WTC11 (cell line): Measurements from ENCODE around the gene ZFP91. TPM values are rescaled to one million over a fixed set of nuclear protein-coding genes. Genes with fewer than 3 reads are reported as not detected.

Source experiments
- ATAC-seq: fragments of 200-7000 bp; cut with Tn5 transposase; 2 replicates; pipeline ENCODE4 v1.10.0; 2021; ENCODE audit warnings: mild to moderate bottlenecking, moderate library complexity
- CTCF ChIA-PET: fragments of 300-600 bp; sonication (Branson Sonifier 250); formaldehyde crosslinking; loops from one replicate; lab custom pipeline; 2021; ENCODE audit warnings: antibody characterized with exemption; lab: Charles Lee
- POLR2A ChIA-PET: fragments of 350-600 bp; sonication (Branson Sonifier 250); formaldehyde crosslinking; loops from one replicate; lab custom pipeline; 2021; ENCODE audit warnings: antibody characterized with exemption; lab: Charles Lee
- DNase-seq: peaks from one replicate; pipeline ENCODE4 v3.0.0; 2021; ENCODE audit warnings: low spot score
- H3K27ac Mint-ChIP-seq: 2 replicates; pipeline ENCODE4 v1.8.0; 2021; ENCODE audit warnings: mixed read lengths
- H3K27me3 Mint-ChIP-seq: 2 replicates; pipeline ENCODE4 v1.8.0; 2021; ENCODE audit warnings: low read depth, mild to moderate bottlenecking, moderate library complexity, mixed read lengths
- H3K36me3 Mint-ChIP-seq: 2 replicates; pipeline ENCODE4 v1.8.0; 2021; ENCODE audit warnings: mixed read lengths
- H3K4me1 Mint-ChIP-seq: 2 replicates; pipeline ENCODE4 v1.8.0; 2022; ENCODE audit warnings: mixed read lengths
- H3K4me3 Mint-ChIP-seq: 2 replicates; pipeline ENCODE4 v1.8.0; 2021; ENCODE audit warnings: mild to moderate bottlenecking, moderate library complexity, mixed read lengths
- H3K9me3 Mint-ChIP-seq: 2 replicates; pipeline ENCODE4 v1.8.0; 2021; ENCODE audit warnings: mixed read lengths
- AFF4 ChIP-seq: sonication (generic); formaldehyde crosslinking; IDR thresholded peaks from 2 replicates; pipeline ENCODE4 v1.8.1; 2023; ENCODE audit warnings: mild to moderate bottlenecking, missing genetic modification reagents, borderline replicate concordance
- ARID4B ChIP-seq: sonication (generic); formaldehyde crosslinking; IDR thresholded peaks from 2 replicates; pipeline ENCODE4 v1.8.0; 2023; ENCODE audit warnings: missing genetic modification reagents, mild to moderate bottlenecking, borderline replicate concordance
- ATF2 ChIP-seq: sonication (generic); formaldehyde crosslinking; IDR thresholded peaks from 2 replicates; pipeline ENCODE4 v1.8.1; 2022; ENCODE audit warnings: low read depth, missing genetic modification reagents, borderline replicate concordance
- CREB1 ChIP-seq: sonication (generic); formaldehyde crosslinking; IDR thresholded peaks from 2 replicates; pipeline ENCODE4 v1.8.0; 2023; ENCODE audit warnings: mild to moderate bottlenecking, missing genetic modification reagents
- E2F4 ChIP-seq: sonication (generic); formaldehyde crosslinking; IDR thresholded peaks from 2 replicates; pipeline ENCODE4 v1.8.1; 2022; ENCODE audit warnings: low read depth, mild to moderate bottlenecking, moderate library complexity, missing genetic modification reagents, borderline replicate concordance
- E2F5 ChIP-seq: sonication (generic); formaldehyde crosslinking; IDR thresholded peaks from 2 replicates; pipeline ENCODE4 v1.8.1; 2022; ENCODE audit warnings: mild to moderate bottlenecking, moderate library complexity, missing genetic modification reagents
- ESRRA ChIP-seq: sonication (generic); formaldehyde crosslinking; IDR thresholded peaks from 2 replicates; pipeline ENCODE4 v1.8.1; 2022; ENCODE audit warnings: mild to moderate bottlenecking, missing genetic modification reagents, borderline replicate concordance
- FOXJ3 ChIP-seq: sonication (generic); formaldehyde crosslinking; IDR thresholded peaks from 2 replicates; pipeline ENCODE4 v1.9.0; 2021; ENCODE audit warnings: missing genetic modification reagents, mild to moderate bottlenecking, borderline replicate concordance
- HMGA2 ChIP-seq: fragments of 250-450 bp; sonication (Bioruptor Pico); IDR thresholded peaks from 2 replicates; pipeline ENCODE4 v1.4.0; 2021; ENCODE audit warnings: mild to moderate bottlenecking, moderate library complexity
- MYBL2 ChIP-seq: sonication (generic); formaldehyde crosslinking; IDR thresholded peaks from 2 replicates; pipeline ENCODE4 v1.8.1; 2023; ENCODE audit warnings: mild to moderate bottlenecking, moderate library complexity, missing genetic modification reagents
- NR3C1 ChIP-seq: sonication (generic); formaldehyde crosslinking; conservative IDR thresholded peaks from 2 replicates; pipeline ENCODE4 v1.8.1; 2023; ENCODE audit warnings: low read depth, mild to moderate bottlenecking, missing genetic modification reagents
- SOX15 ChIP-seq: fragments of 250-450 bp; sonication (Bioruptor Pico); IDR thresholded peaks from 2 replicates; pipeline ENCODE4 v1.9.0; 2021; ENCODE audit warnings: mild to moderate bottlenecking
- TP53 ChIP-seq: sonication (generic); formaldehyde crosslinking; IDR thresholded peaks from 2 replicates; pipeline ENCODE4 v1.8.1; 2023; ENCODE audit warnings: mild to moderate bottlenecking, missing genetic modification reagents
- ZMAT4 ChIP-seq: fragments of 250-450 bp; sonication (Bioruptor Pico); IDR thresholded peaks from 2 replicates; pipeline ENCODE4 v1.9.0; 2021; ENCODE audit warnings: mild to moderate bottlenecking
- ZNF138 ChIP-seq: sonication (generic); formaldehyde crosslinking; conservative IDR thresholded peaks from 2 replicates; pipeline ENCODE4 v1.8.1; 2022; ENCODE audit warnings: mild to moderate bottlenecking, moderate library complexity, missing genetic modification reagents
- ZNF423 ChIP-seq: fragments of 250-450 bp; sonication (Bioruptor Pico); IDR thresholded peaks from 2 replicates; pipeline ENCODE4 v2.1.2; 2022; ENCODE audit warnings: mild to moderate bottlenecking, moderate library complexity
- ZNF425 ChIP-seq: fragments of 250-450 bp; sonication (Bioruptor Pico); conservative IDR thresholded peaks from 2 replicates; pipeline ENCODE4 v1.9.0; 2021; ENCODE audit warnings: mild to moderate bottlenecking
- total RNA-seq: library from RNA; stranded (reverse); gene quantifications from 3 replicates; pipeline ENCODE4 v1.2.3, GENCODE V29; 2021

Gene ZFP91
- total RNA-seq, 1 experiment from 2014 or later, result 28.1 TPM

- Mint-ChIP-seq H3K27ac (no peak overlapping the region), H3K36me3 (peaks cover 10% of the 10 kb centered on the region), H3K9me3 (no peaks in the 10 kb centered on the region), H3K27me3 (no peaks in the 10 kb centered on the region), H3K4me1 (peaks cover 22% of the 10 kb centered on the region), H3K4me3 (no peak overlapping the region)
- ChIA-PET POLR2A (interaction anchor here (0.6 kb wide), 1 partner anchor 883 kb away, joined by 5 read pairs; the partner anchor contains the start of genes MED19 and TMX2), CTCF (no interaction called here)
- no peak for TF ChIP-seq MYBL2 (CRISPR knock-in tag)
- no peak for TF ChIP-seq ESRRA
- TF ChIP-seq SOX15, result no peak
- no peak for TF ChIP-seq HMGA2 (CRISPR knock-in tag)
- TF ChIP-seq TP53, result no peak
- TF ChIP-seq NR3C1 (CRISPR knock-in tag), result no peak
- no peak for TF ChIP-seq ZNF425
- TF ChIP-seq FOXJ3 (CRISPR knock-in tag), result no peak
- no peak for TF ChIP-seq ZNF423 (CRISPR knock-in tag)
- TF ChIP-seq ZNF138 (CRISPR knock-in tag), result no peak
- no peak for TF ChIP-seq ATF2 (CRISPR knock-in tag)
- TF ChIP-seq E2F4 (CRISPR knock-in tag), result no peak
- no peak for TF ChIP-seq AFF4 (CRISPR knock-in tag)
- no peak for TF ChIP-seq ZMAT4 (CRISPR knock-in tag)
- TF ChIP-seq CREB1 (CRISPR knock-in tag), result no peak
- TF ChIP-seq ARID4B, result no peak
- TF ChIP-seq E2F5 (CRISPR knock-in tag), result no peak
- DNase-seq, result no peak
- ATAC-seq, result no peak
Measured at GRCh38 chr11:58594826-58595225, 16.0 kb downstream of the ZFP91 start.
